ENCODE results near the gene PYGO1. TPM values are rescaled to one million over a fixed set of nuclear protein-coding genes. Genes with fewer than 3 reads are reported as not detected.
"Not testable (repeated sequence)": the region's sequence is repeated elsewhere in the genome, so short reads cannot be mapped to it uniquely, and the experiment has no call there.

The PYGO1 gene
- polyA plus RNA-seq, 4 donors, result under 0.01 to 2.8 (median 0.49) TPM; not detected in 1

- H3K9me3 ChIP-seq (ENCODE audit: control insufficient read depth in 2 of 2, insufficient read depth in 1 of 2, low read depth in 1 of 2, low read length in 1 of 2); FAIRE-seq; H3K4me3 ChIP-seq (ENCODE audit: low read depth in 1 of 3, low read length in 3 of 3); H3K4me1 ChIP-seq (ENCODE audit: control insufficient read depth in 3 of 3, insufficient read depth in 2 of 3, low read depth in 1 of 3, low read length in 2 of 3); DNase-seq; H3K27ac ChIP-seq (ENCODE audit: low read depth in 1 of 3, low read length in 2 of 3); H3K27me3 ChIP-seq (ENCODE audit: control insufficient read depth in 3 of 3, insufficient read depth in 3 of 3, low read length in 3 of 3): not testable (repeated sequence)
- WGBS, 3 donors, result 92 to 95% (median 94%) methylated on average over 9 of the region's 9 CpGs
- peaks cover 0 to 13% (median 0%) of the 10 kb centered on the region in 3 donors for H3K36me3 ChIP-seq (ENCODE audit: control insufficient read depth in 3 of 3, insufficient read depth in 2 of 3, low read depth in 1 of 3, low read length in 3 of 3)
These were observed 99.1 kb downstream of the PYGO1 start for GRCh38 chr15:55488952-55489600.

Other genes with a start within 250 kb of the PYGO1 start
- 10 to 100 TPM in 2 of 4 donors, 1 to 10 TPM in 2; 4.7 to 42.0 (median 16.8) TPM for gene CCPG1, start 180.0 kb downstream of the PYGO1 start, polyA plus RNA-seq
- gene PIERCE2, start 179.8 kb downstream of the PYGO1 start, polyA plus RNA-seq, result 1 to 10 TPM; 1.5 to 6.7 (median 3.0) TPM
- 1 to 10 TPM in 3 of 4 donors, not detected in 1; 1.8 to 2.4 (median 2.1) TPM for gene DNAAF4, start 80.1 kb downstream of the PYGO1 start, polyA plus RNA-seq
- gene PRTG, start 154.8 kb upstream of the PYGO1 start, polyA plus RNA-seq, result 1 to 10 TPM in 1 of 4 donors, under 1 TPM in 1, not detected in 2; 0.19 to 6.4 TPM

Measured in small intestine (tissue), 7 donors.